ENCODE data around the gene OTULIN.

GRCh38 chr5:14684757-14685156 is 20.2 kb downstream of the OTULIN start:
- no peak for TF ChIP-seq CTCF (IDR thresholded peaks at IDR 0.05)
- TF ChIP-seq POLR2A (IDR thresholded peaks at IDR 0.05) = no peak
